Mesenchymal stem cell (in vitro differentiated cells and primary cell): ENCODE results near the gene KCNQ2.

ENCODE experiments used
- DNase-seq: peaks from one replicate; pipeline ENCODE4 v3.0.0-alpha.2; 2013
- H2AFZ ChIP-seq: one replicate; pipeline ENCODE4 v1.6.1; 2013; ENCODE audit warnings: low read depth, mild to moderate bottlenecking, control low read depth, inconsistent platforms, low read length, moderate library complexity
- H2AK5ac ChIP-seq: 2 replicates; pipeline ENCODE4 v1.6.1; 2013; ENCODE audit warnings: low read length, moderate library complexity, mild to moderate bottlenecking, inconsistent platforms; ENCODE audit not compliant: severe bottlenecking
- H2BK120ac ChIP-seq: one replicate; pipeline ENCODE4 v1.6.1; 2013; ENCODE audit warnings: low read depth, mild to moderate bottlenecking, inconsistent platforms, low read length, moderate library complexity
- H2BK12ac ChIP-seq, 2 experiments: one replicate each; pipeline ENCODE4 v1.6.1; 2013; ENCODE audit warnings: inconsistent platforms in 2 of 2, low read length in 2 of 2, mild to moderate bottlenecking in 2 of 2, moderate library complexity in 2 of 2, control low read depth in 1 of 2
- H2BK15ac ChIP-seq: one replicate; pipeline ENCODE4 v1.6.1; 2013; ENCODE audit warnings: mild to moderate bottlenecking, low read depth, inconsistent platforms; ENCODE audit not compliant: poor library complexity, severe bottlenecking
- H2BK5ac ChIP-seq: 2 replicates; pipeline ENCODE4 v1.6.1; 2013; ENCODE audit warnings: low read depth, mild to moderate bottlenecking, low read length, control low read depth, inconsistent platforms; ENCODE audit not compliant: poor library complexity, severe bottlenecking
- H3K14ac ChIP-seq, 2 experiments: one replicate each; pipeline ENCODE4 v1.6.1; 2013; ENCODE audit warnings: inconsistent platforms in 2 of 2, low read length in 2 of 2, control low read depth in 1 of 2, mild to moderate bottlenecking in 1 of 2, moderate library complexity in 1 of 2
- H3K18ac ChIP-seq, 2 experiments: one replicate each; pipeline ENCODE4 v1.6.1; 2013; ENCODE audit warnings: inconsistent platforms in 2 of 2, low read length in 2 of 2, control low read depth in 1 of 2, low read depth in 1 of 2, mild to moderate bottlenecking in 1 of 2
- H3K23ac ChIP-seq, 2 experiments: one replicate each; pipeline ENCODE4 v1.6.1; 2013; ENCODE audit warnings: inconsistent platforms in 2 of 2, low read length in 2 of 2, mild to moderate bottlenecking in 2 of 2, moderate library complexity in 2 of 2, control low read depth in 1 of 2
- H3K27ac ChIP-seq: 2 replicates; pipeline ENCODE4 v1.5.1; 2013; ENCODE audit warnings: mild to moderate bottlenecking, moderate library complexity, low read length, control low read depth, inconsistent platforms; ENCODE audit not compliant: poor library complexity, severe bottlenecking
- H3K27me3 ChIP-seq, 2 experiments: 2 replicates each; pipeline versions ENCODE4 v1.6.1 to v1.7.0; 2013; ENCODE audit warnings: low read length in 2 of 2, mild to moderate bottlenecking in 2 of 2, moderate library complexity in 2 of 2, control low read depth in 1 of 2, inconsistent platforms in 1 of 2; ENCODE audit not compliant: control insufficient read depth in 1 of 2, insufficient read depth in 1 of 2
- H3K36me3 ChIP-seq, 2 experiments: 2 replicates each; pipeline versions ENCODE4 v1.6.1 to v1.7.0; 2013; ENCODE audit warnings: low read length in 2 of 2, control low read depth in 1 of 2, inconsistent platforms in 1 of 2, low read depth in 1 of 2, mild to moderate bottlenecking in 1 of 2; ENCODE audit not compliant: insufficient read depth in 2 of 2, control insufficient read depth in 1 of 2
- H3K4ac ChIP-seq, 2 experiments: one replicate each; pipeline ENCODE4 v1.6.1; 2013; ENCODE audit warnings: inconsistent platforms in 2 of 2, low read length in 2 of 2, mild to moderate bottlenecking in 2 of 2, moderate library complexity in 2 of 2, control low read depth in 1 of 2, low read depth in 1 of 2
- H3K4me1 ChIP-seq: 2 replicates; pipeline ENCODE4 v1.6.1; 2013; ENCODE audit warnings: low read depth, low read length, control low read depth; ENCODE audit not compliant: control insufficient read depth, insufficient read depth
- H3K4me2 ChIP-seq: 2 replicates; pipeline ENCODE4 v1.6.1; 2013; ENCODE audit warnings: low read length, mild to moderate bottlenecking, inconsistent platforms; ENCODE audit not compliant: poor library complexity, severe bottlenecking
- H3K4me3 ChIP-seq, 2 experiments: 2 replicates each; pipeline versions ENCODE4 v1.5.1 to v1.7.0; 2013; ENCODE audit warnings: low read length in 2 of 2, mild to moderate bottlenecking in 2 of 2, control low read depth in 1 of 2, low read depth in 1 of 2; ENCODE audit not compliant: insufficient read depth in 1 of 2
- H3K79me1 ChIP-seq: replicated peaks from 2 replicates; pipeline ENCODE4 v1.6.1; 2013; ENCODE audit warnings: mild to moderate bottlenecking, control low read depth, low read length, inconsistent platforms; ENCODE audit not compliant: poor library complexity, severe bottlenecking
- H3K9ac ChIP-seq: 2 replicates; pipeline ENCODE4 v1.7.0; 2013; ENCODE audit warnings: mild to moderate bottlenecking, low read length, moderate library complexity
- H3K9me3 ChIP-seq: 2 replicates; pipeline ENCODE4 v1.7.0; 2013; ENCODE audit warnings: mild to moderate bottlenecking, low read length; ENCODE audit not compliant: control insufficient read depth
- H4K8ac ChIP-seq: one replicate; pipeline ENCODE4 v1.6.1; 2013; ENCODE audit warnings: inconsistent platforms, mild to moderate bottlenecking, low read length, moderate library complexity
- H4K91ac ChIP-seq: one replicate; pipeline ENCODE4 v1.6.1; 2013; ENCODE audit warnings: mild to moderate bottlenecking, low read length, inconsistent platforms
- WGBS: methylation state at CpG from one replicate; pipeline ENCODE4 v1.1.7; 2013; ENCODE audit warnings: mixed read lengths; 5-methylcytosine and 5-hydroxymethylcytosine counted together

The KCNQ2 gene

DNA sequence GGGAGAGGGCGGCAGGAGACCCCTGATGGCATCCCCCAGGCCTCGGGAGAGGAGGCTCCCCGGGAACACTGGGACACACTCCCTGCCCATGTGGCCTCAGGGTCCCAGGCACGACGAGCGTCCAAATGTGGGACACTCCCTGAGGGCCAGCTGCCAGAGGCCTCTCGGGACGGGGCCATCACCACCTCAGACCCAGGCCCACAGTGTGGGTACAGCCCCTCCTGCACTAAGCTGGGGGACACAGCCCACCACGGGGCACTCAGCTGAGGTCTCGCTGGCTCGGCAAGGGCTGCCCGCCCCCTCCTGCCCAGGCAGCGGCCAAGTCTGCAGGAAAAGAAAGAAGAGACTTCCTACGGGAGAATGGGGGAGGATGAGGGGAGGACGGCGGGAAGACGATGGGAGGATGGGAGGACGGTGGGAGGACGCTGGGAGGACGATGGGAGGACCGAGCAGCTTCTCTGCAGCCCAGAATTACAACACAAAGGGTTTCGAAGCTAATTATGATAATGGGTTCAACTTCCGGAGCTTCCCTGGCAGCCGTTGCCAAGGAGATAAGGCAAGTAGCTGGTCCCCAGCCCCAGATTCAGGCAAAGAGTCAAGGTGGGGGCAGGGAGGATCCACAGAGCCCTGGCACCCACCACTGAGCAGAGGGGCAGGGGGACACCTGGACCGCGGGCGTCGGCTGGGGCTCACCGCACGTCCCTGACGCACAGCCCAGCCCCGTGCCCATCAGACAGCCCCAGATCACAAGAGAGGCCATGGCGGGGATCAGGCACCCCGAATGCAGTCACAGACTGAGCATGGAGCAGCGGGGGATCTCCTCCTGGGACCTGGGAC, 17.5 kb downstream of the KCNQ2 start:
- Histone ChIP-seq H4K8ac (no peak overlapping the region), H3K79me1 (no peaks in the 10 kb centered on the region), H2BK12ac (no peak overlapping the region), H2AFZ (no peak overlapping the region), H4K91ac (peak overlapping the region; percentile 12), H2BK120ac (no peak overlapping the region), H3K4ac (no peak overlapping the region), H3K4me3 (no peak overlapping the region), H3K36me3 (no peaks in the 10 kb centered on the region), H3K4me1 (peaks cover 7% of the 10 kb centered on the region), H2BK15ac (no peak overlapping the region), H3K27ac (no peak overlapping the region), H3K9me3 (no peaks in the 10 kb centered on the region), H3K27me3 (peaks cover 24 to 78% of the 10 kb centered on the region in 2 experiments), H2BK5ac (no peak overlapping the region), H2AK5ac (no peak overlapping the region), H3K18ac (no peak overlapping the region), H3K14ac (no peak overlapping the region), H3K4me2 (no peak overlapping the region), H3K23ac (no peak overlapping the region), H3K9ac (no peak overlapping the region)
- WGBS: 75% methylated on average over 34 of the region's 35 CpGs
- no peak for DNase-seq

GRCh38 chr20:63452821-63453523, 19.5 kb downstream of the KCNQ2 start:
- no peak overlapping the region for H3K4ac ChIP-seq
- H3K14ac ChIP-seq: no peak overlapping the region
- H3K9ac ChIP-seq: no peak overlapping the region
- no peak overlapping the region for H2BK5ac ChIP-seq
- H4K91ac ChIP-seq: no peak overlapping the region
- no peak overlapping the region for H2AK5ac ChIP-seq
- H3K27ac ChIP-seq: no peak overlapping the region
- no peak overlapping the region for H2BK120ac ChIP-seq
- peak overlapping the region in 1 of 2 experiments; percentile 26 for H3K4me3 ChIP-seq
- 81% methylated on average over 43 of the region's 46 CpGs for WGBS
- no peak overlapping the region for H3K23ac ChIP-seq
- DNase-seq: no peak
- no peak overlapping the region for H3K18ac ChIP-seq
- H3K79me1 ChIP-seq: no peaks in the 10 kb centered on the region
- no peak overlapping the region for H4K8ac ChIP-seq
- no peak overlapping the region for H3K4me2 ChIP-seq
- no peaks in the 10 kb centered on the region for H3K36me3 ChIP-seq
- H3K9me3 ChIP-seq: no peaks in the 10 kb centered on the region
- H2AFZ ChIP-seq: no peak overlapping the region
- H3K4me1 ChIP-seq: peaks cover 7% of the 10 kb centered on the region
- no peak overlapping the region for H2BK12ac ChIP-seq
- H2BK15ac ChIP-seq: no peak overlapping the region
- H3K27me3 ChIP-seq: peaks cover 24 to 77% of the 10 kb centered on the region in 2 experiments

DNA sequence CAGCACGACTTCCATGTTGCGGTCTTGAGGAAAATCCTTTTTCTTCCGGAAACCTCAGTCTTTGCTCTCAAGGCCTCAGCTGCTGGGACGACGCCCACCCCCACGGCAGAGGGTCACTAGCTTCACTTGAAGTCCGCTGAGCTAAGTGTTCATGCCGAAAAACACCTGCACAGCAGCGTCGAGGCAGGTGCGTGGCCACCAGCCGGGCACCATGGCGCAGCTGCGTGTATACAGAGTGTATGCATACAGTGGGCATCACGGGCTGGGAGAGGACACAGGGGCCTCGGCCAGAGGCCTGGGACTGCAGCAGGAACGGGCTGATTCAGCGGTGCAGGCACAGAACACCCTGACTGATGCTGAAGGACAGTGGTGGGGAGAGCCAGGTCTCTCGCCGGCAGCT, 20.1 kb downstream of the KCNQ2 start:
- Histone ChIP-seq H2BK5ac (no peak overlapping the region), H3K4ac (no peak overlapping the region), H3K23ac (no peak overlapping the region), H4K91ac (no peak overlapping the region), H3K36me3 (no peaks in the 10 kb centered on the region), H3K4me3 (no peak overlapping the region), H2AK5ac (no peak overlapping the region), H3K4me2 (no peak overlapping the region), H3K27ac (no peak overlapping the region), H3K4me1 (peaks cover 2% of the 10 kb centered on the region), H2BK15ac (no peak overlapping the region), H2BK120ac (no peak overlapping the region), H2BK12ac (no peak overlapping the region), H3K9ac (no peak overlapping the region), H2AFZ (no peak overlapping the region), H3K18ac (no peak overlapping the region), H3K27me3 (peaks cover 24 to 75% of the 10 kb centered on the region in 2 experiments), H3K79me1 (no peaks in the 10 kb centered on the region), H3K14ac (no peak overlapping the region), H3K9me3 (no peaks in the 10 kb centered on the region), H4K8ac (no peak overlapping the region)
- WGBS: 92% methylated on average over 20 of the region's 20 CpGs
- DNase-seq: no peak

DNA sequence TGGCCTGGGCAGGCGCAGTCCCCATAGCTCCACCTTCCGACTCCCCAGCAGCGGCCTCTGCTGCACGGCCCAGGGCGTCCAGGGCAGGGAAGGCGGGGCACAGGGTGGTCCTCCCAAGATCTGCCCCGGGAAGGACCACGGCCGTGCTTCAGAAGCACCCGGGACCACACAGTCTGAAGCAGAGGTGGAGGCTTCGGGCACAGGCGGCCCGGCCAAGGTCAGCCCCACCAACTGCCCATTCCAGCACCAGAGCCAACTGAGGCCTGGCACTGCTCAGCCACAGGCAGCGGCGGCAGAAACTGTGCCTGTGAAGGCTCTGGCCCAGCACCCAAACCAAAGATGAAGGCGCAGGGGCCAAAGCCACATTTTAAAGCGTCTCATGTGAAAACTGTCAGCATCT, 20.6 kb downstream of the KCNQ2 start:
- WGBS: 92% methylated on average over 17 of the region's 17 CpGs
- H3K27me3 ChIP-seq: peaks cover 24 to 74% of the 10 kb centered on the region in 2 experiments
- H3K14ac ChIP-seq: no peak overlapping the region
- H2AFZ ChIP-seq: no peak overlapping the region
- H2BK15ac ChIP-seq: no peak overlapping the region
- H3K27ac ChIP-seq: no peak overlapping the region
- no peak overlapping the region for H3K4me2 ChIP-seq
- H2BK12ac ChIP-seq: no peak overlapping the region
- no peaks in the 10 kb centered on the region for H3K36me3 ChIP-seq
- H2BK5ac ChIP-seq: no peak overlapping the region
- no peak overlapping the region for H3K9ac ChIP-seq
- no peak overlapping the region for H2AK5ac ChIP-seq
- H3K4me3 ChIP-seq: no peak overlapping the region
- no peak overlapping the region for H4K8ac ChIP-seq
- H3K9me3 ChIP-seq: no peaks in the 10 kb centered on the region
- H3K4me1 ChIP-seq: peaks cover 2% of the 10 kb centered on the region
- H3K4ac ChIP-seq: no peak overlapping the region
- no peak overlapping the region for H2BK120ac ChIP-seq
- no peak for DNase-seq
- no peak overlapping the region for H3K23ac ChIP-seq
- no peak overlapping the region for H3K18ac ChIP-seq
- H3K79me1 ChIP-seq: no peaks in the 10 kb centered on the region
- H4K91ac ChIP-seq: no peak overlapping the region
